ENCODE data around the gene TRAF2. TPM values are rescaled to one million over a fixed set of nuclear protein-coding genes. Genes with fewer than 3 reads are reported as not detected.

Gene TRAF2
- total RNA-seq, 2 donors from 2014 or later = 5.2 to 30.7 TPM

- Histone ChIP-seq H3K9me3 (no peaks in the 10 kb centered on the region), H3K4me3 (no peak overlapping the region), H3K36me3 (replicated peaks in 1 of 2; ENCODE audit: insufficient read depth in 1 of 2, low read depth in 2 of 2) (no peaks in the 10 kb centered on the region), H3K4me1 (peaks cover 63% of the 10 kb centered on the region), H3K27ac (no peak overlapping the region), H3K27me3 (no peaks in the 10 kb centered on the region)
- 80 to 100% methylated on average over 3 to 23 of the region's 30 CpGs for WGBS, 2 donors
- intact Hi-C loops (cut with DNase I) = loop anchor here (10.0 kb wide), 1 partner anchor 91 kb away; the partner anchor contains the start of genes C8G and FBXW5
- ATAC-seq (no peak), DNase-seq (peak in 2 of 4 donors; percentile 19 to 26)
- TF ChIP-seq CTCF (IDR thresholded peaks at IDR 0.05) (no peak), POLR2A (IDR thresholded peaks at IDR 0.05) (no peak)
Measured at GRCh38 chr9:136854113-136854841, 32.0 kb upstream of the TRAF2 start.

GRCh38 chr9:136854842-136855460 lies 31.4 kb upstream of the TRAF2 start:
- no peak for TF ChIP-seq POLR2A (IDR thresholded peaks at IDR 0.05)
- no peak for TF ChIP-seq CTCF (IDR thresholded peaks at IDR 0.05)
- Histone ChIP-seq H3K4me1 (peaks cover 66% of the 10 kb centered on the region), H3K27me3 (no peaks in the 10 kb centered on the region), H3K9me3 (no peaks in the 10 kb centered on the region), H3K36me3 (replicated peaks in 1 of 2; ENCODE audit: insufficient read depth in 1 of 2, low read depth in 2 of 2) (no peaks in the 10 kb centered on the region), H3K4me3 (no peak overlapping the region), H3K27ac (no peak overlapping the region)
- WGBS, 2 donors = 91 to 95% methylated on average over 7 to 22 of the region's 23 CpGs
- intact Hi-C loops (cut with DNase I) = loop anchor here (10.0 kb wide), 1 partner anchor 90 kb away; the partner anchor contains the start of genes C8G and FBXW5
- DNase-seq (peak in 2 of 4 donors; percentile 11 to 14), ATAC-seq (no peak)

- no peak for ATAC-seq
- Histone ChIP-seq H3K4me1 (peaks cover 66% of the 10 kb centered on the region), H3K27me3 (no peaks in the 10 kb centered on the region), H3K9me3 (no peaks in the 10 kb centered on the region), H3K27ac (peak overlapping the region in 1 of 4 donors; percentile 17), H3K36me3 (replicated peaks in 1 of 2; ENCODE audit: insufficient read depth in 1 of 2, low read depth in 2 of 2) (no peaks in the 10 kb centered on the region), H3K4me3 (no peak overlapping the region)
- intact Hi-C loops (cut with DNase I) = loop anchor here (10.0 kb wide), 1 partner anchor 89 kb away; the partner anchor contains the start of genes C8G and FBXW5
- DNase-seq = peak in 2 of 4 donors; percentile 14
- TF ChIP-seq CTCF (IDR thresholded peaks at IDR 0.05) (no peak), POLR2A (IDR thresholded peaks at IDR 0.05) (no peak)
- 83 to 87% methylated on average over 6 to 15 of the region's 26 CpGs for WGBS, 2 donors
Measured at GRCh38 chr9:136855461-136856078, 30.7 kb upstream of the TRAF2 start.

- ATAC-seq = no peak
- Histone ChIP-seq H3K4me1 (peaks cover 66% of the 10 kb centered on the region), H3K27me3 (no peaks in the 10 kb centered on the region), H3K27ac (peak overlapping the region in 1 of 4 donors; percentile 17), H3K36me3 (replicated peaks in 1 of 2; ENCODE audit: insufficient read depth in 1 of 2, low read depth in 2 of 2) (peaks cover 0 to under 1% of the 10 kb centered on the region in 2 donors), H3K9me3 (no peaks in the 10 kb centered on the region), H3K4me3 (no peak overlapping the region)
- intact Hi-C loops (cut with DNase I) = loop anchor here (10.0 kb wide), 1 partner anchor 89 kb away; the partner anchor contains the start of genes C8G and FBXW5
- whole genome bisulfite sequencing, 2 donors = 65% methylated on average over 13 of the region's 15 CpGs; no CpG with 5 or more reads in 1 of the 2 donors
- TF ChIP-seq POLR2A (IDR thresholded peaks at IDR 0.05) = no peak
- no peak for TF ChIP-seq CTCF (IDR thresholded peaks at IDR 0.05)
- DNase-seq = peak in 1 of 4 donors; percentile 20
Measured at GRCh38 chr9:136856079-136856476, 30.2 kb upstream of the TRAF2 start.
